Measurements from ENCODE around the gene SLC35D3.
"Not testable (repeated sequence)": the region's sequence is repeated elsewhere in the genome, so short reads cannot be mapped to it uniquely, and the experiment has no call there.

SLC35D3 gene

GRCh38 chr6:136967876-136968752 lies 46.0 kb downstream of the SLC35D3 start:
- peak; percentile 59 for DNase-seq

DNA sequence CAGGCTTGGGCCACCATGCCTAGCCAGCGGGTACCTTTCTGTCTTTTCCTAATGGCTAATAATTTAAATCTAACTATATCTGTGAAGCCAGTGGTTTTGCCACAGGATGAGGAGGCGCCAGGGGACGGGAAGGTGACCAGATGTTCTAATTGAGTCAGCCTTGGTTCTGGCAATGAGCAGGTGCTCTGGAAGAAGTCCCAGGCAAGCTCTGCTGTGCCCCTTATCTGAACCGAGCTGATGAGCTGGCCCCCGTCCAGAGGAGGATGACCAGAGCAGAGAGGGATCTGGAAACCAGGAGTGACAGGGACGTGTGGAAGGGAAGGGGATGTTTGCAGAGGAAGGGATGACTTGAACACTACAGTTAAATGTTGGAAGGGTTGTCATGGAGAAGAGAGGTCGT lies 46.7 kb downstream of the SLC35D3 start:
- DNase-seq: no peak

DNA sequence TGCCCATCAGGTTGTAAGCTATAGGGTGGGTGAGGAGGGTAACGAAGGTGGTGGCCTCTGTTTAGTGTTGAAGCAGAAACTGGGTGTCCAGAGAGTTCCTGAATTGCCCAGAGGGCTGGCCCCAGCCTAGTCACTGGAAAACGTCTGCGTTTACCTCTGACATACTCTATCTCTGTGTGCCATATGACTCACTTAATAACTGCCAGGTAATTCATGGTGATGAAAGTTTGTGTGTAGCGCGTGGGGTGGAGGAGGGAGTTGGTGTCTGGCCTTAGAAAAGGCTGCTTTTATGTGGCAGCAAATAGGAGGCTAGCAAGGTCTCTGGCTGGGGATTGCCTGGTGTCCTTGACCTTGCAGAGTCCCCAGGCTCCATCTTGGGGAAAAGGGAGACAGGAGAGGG lies 47.3 kb downstream of the SLC35D3 start:
- DNase-seq: no peak

- no peak for DNase-seq
These were observed 47.8 kb downstream of the SLC35D3 start for GRCh38 chr6:136969930-136970329.

- DNase-seq: no peak
These were observed 49.5 kb downstream of the SLC35D3 start for GRCh38 chr6:136971609-136972008.

- DNase-seq: not testable (repeated sequence)
These were observed 51.7 kb downstream of the SLC35D3 start for GRCh38 chr6:136973781-136974180.
